ENCODE data around the gene LPCAT3.

- TF ChIP-seq RAD21 (IDR thresholded peaks at IDR 0.05; ENCODE audit: low read depth) (no peak), TAF1 (IDR thresholded peaks at IDR 0.05; ENCODE audit: low read depth) (no peak), TEAD4 (IDR thresholded peaks at IDR 0.05) (no peak), EGR1 (IDR thresholded peaks at IDR 0.05) (no peak), EP300 (IDR thresholded peaks at IDR 0.05; ENCODE audit: borderline replicate concordance) (no peak), CEBPB (IDR thresholded peaks at IDR 0.05) (no peak), MAX (IDR thresholded peaks at IDR 0.05) (no peak), YY1 (IDR thresholded peaks at IDR 0.05; ENCODE audit: low read depth) (no peak), CREB1 (IDR thresholded peaks at IDR 0.05; ENCODE audit: low read depth) (no peak), REST (IDR thresholded peaks at IDR 0.05; ENCODE audit: low read depth) (no peak), NFIC (IDR thresholded peaks at IDR 0.05) (no peak), FOXM1 (IDR thresholded peaks at IDR 0.05; ENCODE audit: borderline replicate concordance, low read depth) (no peak), TCF12 (IDR thresholded peaks at IDR 0.05; ENCODE audit: low read depth) (no peak)
Observed at GRCh38 chr12:6947615-6948014, 70.7 kb downstream of the LPCAT3 start.

Data from Ishikawa (cell line).